Measurements from ENCODE around the gene TRMT44. TPM values are rescaled to one million over a fixed set of nuclear protein-coding genes. Genes with fewer than 3 reads are reported as not detected.
A peak's percentile ranks its signal among the peaks of the same experiment; 100 is the strongest.

TRMT44 gene
- total and polyA plus RNA-seq, 2 of the 13 experiments (the other 11 are each of a cell fraction or from before 2014, with no cell fraction given), result 5.8 to 8.6 TPM

DNA sequence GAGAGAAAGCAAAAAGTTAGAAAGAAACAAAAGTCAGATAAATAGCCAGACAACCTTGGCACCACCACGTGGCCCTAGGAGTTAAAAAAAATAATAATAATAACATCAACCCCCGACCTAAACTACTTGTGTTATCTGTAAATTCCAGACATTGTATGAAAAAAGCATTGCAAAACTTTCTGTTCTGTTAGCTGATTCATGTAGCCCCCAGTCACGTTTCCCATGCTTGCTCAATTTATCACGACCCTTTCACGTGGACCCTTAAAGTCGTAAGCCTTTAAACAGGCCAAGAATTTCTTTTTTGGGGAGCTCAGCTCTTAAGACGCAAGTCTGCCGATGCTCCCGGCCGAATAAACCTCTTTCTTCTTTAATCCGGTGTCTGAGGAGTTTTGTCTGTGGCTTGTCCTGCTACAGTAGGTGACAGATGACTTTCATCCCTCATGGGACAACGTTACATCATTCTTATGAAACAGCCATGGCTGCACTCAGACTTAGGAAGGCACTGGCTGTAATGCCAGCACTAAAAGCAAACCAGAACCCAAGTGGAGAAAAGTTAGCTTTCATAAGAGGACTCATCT, 574 bp upstream of the TRMT44 start (continued):
- TF ChIP-seq ZNF333 (CRISPR knock-in tag; IDR thresholded peaks at IDR 0.05; ENCODE audit: borderline replicate concordance), result no peak
- TF ChIP-seq NBN (conservative IDR thresholded peaks at IDR 0.05), result no peak
- no peak for TF ChIP-seq TSC22D2 (CRISPR knock-in tag; IDR thresholded peaks at IDR 0.05; ENCODE audit: borderline replicate concordance)
- TF ChIP-seq, protein P1, sequence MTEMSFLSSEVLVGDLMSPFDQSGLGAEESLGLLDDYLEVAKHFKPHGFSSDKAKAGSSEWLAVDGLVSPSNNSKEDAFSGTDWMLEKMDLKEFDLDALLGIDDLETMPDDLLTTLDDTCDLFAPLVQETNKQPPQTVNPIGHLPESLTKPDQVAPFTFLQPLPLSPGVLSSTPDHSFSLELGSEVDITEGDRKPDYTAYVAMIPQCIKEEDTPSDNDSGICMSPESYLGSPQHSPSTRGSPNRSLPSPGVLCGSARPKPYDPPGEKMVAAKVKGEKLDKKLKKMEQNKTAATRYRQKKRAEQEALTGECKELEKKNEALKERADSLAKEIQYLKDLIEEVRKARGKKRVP (CRISPR knock-in tag; IDR thresholded peaks at IDR 0.05), result peak in 1 of 2 experiments; percentile 87; a peak in 2 of 4 replicates
- no peak for TF ChIP-seq ZNF709 (CRISPR knock-in tag; IDR thresholded peaks at IDR 0.05)
- no peak for TF ChIP-seq BORCS8-MEF2B (CRISPR knock-in tag; IDR thresholded peaks at IDR 0.05)
- TF ChIP-seq ZBTB4 (CRISPR knock-in tag; IDR thresholded peaks at IDR 0.05; ENCODE audit: borderline replicate concordance), result no peak
- no peak for TF ChIP-seq SRSF1 (optimal IDR thresholded peaks at IDR 0.05; ENCODE audit: low read depth, low read length)
- no peak for TF ChIP-seq ZSCAN22 (CRISPR knock-in tag; IDR thresholded peaks at IDR 0.05)
- TF ChIP-seq AKAP8 (CRISPR knock-in tag; IDR thresholded peaks at IDR 0.05), result no peak
- TF ChIP-seq ONECUT2 (CRISPR knock-in tag; IDR thresholded peaks at IDR 0.05), result no peak
- TF ChIP-seq ZNF234 (CRISPR knock-in tag; conservative IDR thresholded peaks at IDR 0.05), result no peak
- TF ChIP-seq ZNF629 (CRISPR knock-in tag; conservative IDR thresholded peaks at IDR 0.05), result no peak
- no peak for TF ChIP-seq ARID3A (IDR thresholded peaks at IDR 0.05; ENCODE audit: low read depth, low read length)
- TF ChIP-seq, protein P2, sequence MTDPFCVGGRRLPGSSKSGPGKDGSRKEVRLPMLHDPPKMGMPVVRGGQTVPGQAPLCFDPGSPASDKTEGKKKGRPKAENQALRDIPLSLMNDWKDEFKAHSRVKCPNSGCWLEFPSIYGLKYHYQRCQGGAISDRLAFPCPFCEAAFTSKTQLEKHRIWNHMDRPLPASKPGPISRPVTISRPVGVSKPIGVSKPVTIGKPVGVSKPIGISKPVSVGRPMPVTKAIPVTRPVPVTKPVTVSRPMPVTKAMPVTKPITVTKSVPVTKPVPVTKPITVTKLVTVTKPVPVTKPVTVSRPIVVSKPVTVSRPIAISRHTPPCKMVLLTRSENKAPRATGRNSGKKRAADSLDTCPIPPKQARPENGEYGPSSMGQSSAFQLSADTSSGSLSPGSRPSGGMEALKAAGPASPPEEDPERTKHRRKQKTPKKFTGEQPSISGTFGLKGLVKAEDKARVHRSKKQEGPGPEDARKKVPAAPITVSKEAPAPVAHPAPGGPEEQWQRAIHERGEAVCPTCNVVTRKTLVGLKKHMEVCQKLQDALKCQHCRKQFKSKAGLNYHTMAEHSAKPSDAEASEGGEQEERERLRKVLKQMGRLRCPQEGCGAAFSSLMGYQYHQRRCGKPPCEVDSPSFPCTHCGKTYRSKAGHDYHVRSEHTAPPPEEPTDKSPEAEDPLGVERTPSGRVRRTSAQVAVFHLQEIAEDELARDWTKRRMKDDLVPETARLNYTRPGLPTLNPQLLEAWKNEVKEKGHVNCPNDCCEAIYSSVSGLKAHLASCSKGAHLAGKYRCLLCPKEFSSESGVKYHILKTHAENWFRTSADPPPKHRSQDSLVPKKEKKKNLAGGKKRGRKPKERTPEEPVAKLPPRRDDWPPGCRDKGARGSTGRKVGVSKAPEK (CRISPR knock-in tag; IDR thresholded peaks at IDR 0.05; ENCODE audit: borderline replicate concordance), result no peak
- TF ChIP-seq RFX5 (IDR thresholded peaks at IDR 0.05; ENCODE audit: low read depth, low read length), result peak; percentile 8; the same call in 1 of the 2 replicates
- TF ChIP-seq ZFP36 (IDR thresholded peaks at IDR 0.05; ENCODE audit: borderline replicate concordance, low read depth, low read length, partially characterized antibody), result no peak
- no peak for TF ChIP-seq MTERF4 (CRISPR knock-in tag; IDR thresholded peaks at IDR 0.05)
- TF ChIP-seq RFXANK (CRISPR knock-in tag; IDR thresholded peaks at IDR 0.05), result no peak
- TF ChIP-seq RORA (CRISPR knock-in tag; IDR thresholded peaks at IDR 0.05), result no peak
- no peak for TF ChIP-seq HDAC2 (CRISPR knock-in tag; IDR thresholded peaks at IDR 0.05)
